GM12878 (cell line): ENCODE data around the gene SMIM12. TPM values are rescaled to one million over a fixed set of nuclear protein-coding genes. Genes with fewer than 3 reads are reported as not detected.
"Not testable (repeated sequence)": the region's sequence is repeated elsewhere in the genome, so short reads cannot be mapped to it uniquely, and the experiment has no call there.

Experiments
- ATAC-seq: fragments of 200-7000 bp; cut with Tn5 transposase; 3 replicates; pipeline ENCODE4 v1.9.1; 2020; ENCODE audit warnings: mild to moderate bottlenecking, moderate library complexity
- BruUV-seq: library from RNA; stranded (reverse); fragments of 400-500 nt; replicated peaks from 2 replicates; lab custom pipeline; 2021; lab: Mats Ljungman, UMichigan
- CTCF ChIA-PET: fragments of 300-600 bp; sonication (Branson Sonifier 250); formaldehyde crosslinking; extraction: SDS; loops from one replicate; lab custom pipeline; 2021; ENCODE audit warnings: inconsistent platforms; lab: Yijun Ruan, JAX
- POLR2A ChIA-PET: fragments of 350-600 bp; formaldehyde crosslinking; extraction: SDS; loops from one replicate; lab custom pipeline; 2021; ENCODE audit warnings: inconsistent platforms; lab: Charles Lee
- RAD21 ChIA-PET: fragments of 300-600 bp; sonication (Branson Sonifier 250); formaldehyde crosslinking; loops from one replicate; lab custom pipeline; 2023; ENCODE audit warnings: antibody characterized with exemption; ENCODE audit not compliant: unreplicated experiment; lab: Charles Lee
- SMC1A ChIA-PET: fragments of 300-600 bp; sonication (Branson Sonifier 250); formaldehyde crosslinking; loops from one replicate; lab custom pipeline; 2023; ENCODE audit not compliant: unreplicated experiment, uncharacterized antibody; lab: Charles Lee
- DNase-seq: peaks from one replicate; pipeline ENCODE4 v3.0.0-alpha.2; 2011; ENCODE audit warnings: low read depth, low spot score
- FAIRE-seq: peaks from 3 replicates; lab custom pipeline; 2011; peaks lifted over from hg19 to GRCh38; lab: Jason Lieb, UNC
- H2AFZ ChIP-seq: 2 replicates; pipeline ENCODE4 v1.6.0; 2011; ENCODE audit warnings: low read depth, low read length, control low read depth; ENCODE audit not compliant: control insufficient read depth
- H3K27ac ChIP-seq: 2 replicates; pipeline ENCODE4 v1.5.1; 2011; ENCODE audit warnings: control low read depth; ENCODE audit not compliant: control insufficient read depth, insufficient read depth
- H3K27me3 ChIP-seq, 2 experiments: replicated peaks in 1 of 2; 2 replicates each; pipeline versions ENCODE4 v1.6.0 to v1.6.1; 2011; ENCODE audit warnings: low read length in 1 of 2; ENCODE audit not compliant: control insufficient read depth in 2 of 2, insufficient read depth in 2 of 2
- H3K36me3 ChIP-seq, 2 experiments: 2 replicates each; pipeline ENCODE4 v1.5.1; 2011; ENCODE audit warnings: low read length in 1 of 2; ENCODE audit not compliant: control insufficient read depth in 2 of 2, insufficient read depth in 2 of 2
- H3K4me1 ChIP-seq: 2 replicates; pipeline ENCODE4 v1.6.1; 2011; ENCODE audit warnings: mild to moderate bottlenecking, low read length, moderate library complexity, mixed read lengths; ENCODE audit not compliant: control insufficient read depth, insufficient read depth
- H3K4me2 ChIP-seq: 2 replicates; pipeline ENCODE4 v1.6.0; 2011; ENCODE audit warnings: control low read depth; ENCODE audit not compliant: control insufficient read depth, insufficient read depth
- H3K4me3 ChIP-seq: fragments of 200-600 bp; sonication (generic); 2 replicates; pipeline ENCODE4 v1.5.1; 2016
- H3K79me2 ChIP-seq: 2 replicates; pipeline ENCODE4 v1.6.0; 2011; ENCODE audit warnings: low read length; ENCODE audit not compliant: control insufficient read depth, insufficient read depth
- H3K9ac ChIP-seq: 2 replicates; pipeline ENCODE4 v1.8.0; 2011; ENCODE audit warnings: low read length, control low read depth, mixed read lengths; ENCODE audit not compliant: control insufficient read depth, insufficient read depth
- H3K9me3 ChIP-seq: replicated peaks from 3 replicates; pipeline ENCODE4 v1.5.1; 2011; ENCODE audit warnings: mild to moderate bottlenecking, low read length; ENCODE audit not compliant: control insufficient read depth, insufficient read depth
- H4K20me1 ChIP-seq: 2 replicates; pipeline ENCODE4 v1.6.0; 2011; ENCODE audit not compliant: control insufficient read depth, insufficient read depth
- ATF2 ChIP-seq: IDR thresholded peaks from 2 replicates; pipeline ENCODE4 v1.6.1; 2012; ENCODE audit warnings: low read length, inconsistent platforms
- BMI1 ChIP-seq: fragments of 450-650 bp; IDR thresholded peaks from 2 replicates; pipeline ENCODE4 v1.6.1; 2016; ENCODE audit warnings: mild to moderate bottlenecking, moderate library complexity, borderline replicate concordance
- E4F1 ChIP-seq: fragments of 450-650 bp; IDR thresholded peaks from 2 replicates; pipeline ENCODE4 v1.6.1; 2018; ENCODE audit warnings: borderline replicate concordance, mild to moderate bottlenecking; ENCODE audit not compliant: partially characterized antibody
- HSF1 ChIP-seq: fragments of 150-350 bp; IDR thresholded peaks from 2 replicates; pipeline ENCODE4 v1.6.1; 2014; ENCODE audit warnings: mild to moderate bottlenecking, low read depth, low read length
- IRF4 ChIP-seq: IDR thresholded peaks from 2 replicates; pipeline ENCODE4 v1.6.1; 2011; ENCODE audit warnings: low read depth, low read length
- RAD21 ChIP-seq: IDR thresholded peaks from 2 replicates; pipeline ENCODE4 v1.6.1; 2011; ENCODE audit warnings: mild to moderate bottlenecking, low read depth, low read length, moderate library complexity; ENCODE audit not compliant: insufficient read depth
- SPI1 ChIP-seq: IDR thresholded peaks from 2 replicates; pipeline ENCODE4 v1.6.1; 2011; ENCODE audit warnings: low read depth, mild to moderate bottlenecking, low read length, moderate library complexity, borderline replicate concordance; ENCODE audit not compliant: insufficient read depth
- USF2 ChIP-seq: IDR thresholded peaks from 2 replicates; pipeline ENCODE4 v1.6.1; 2011; ENCODE audit warnings: low read depth, low read length, improper control_type of control experiment, borderline replicate concordance
- ZNF687 ChIP-seq: fragments of 450-650 bp; IDR thresholded peaks from 2 replicates; pipeline ENCODE4 v1.6.1; 2017; ENCODE audit warnings: mild to moderate bottlenecking, moderate library complexity
- WGBS: methylation state at CpG from one replicate; pipeline ENCODE4 v1.1.6; 2016; ENCODE audit warnings: low lambda C conversion rate; ENCODE audit not compliant: insufficient replicate concordance, insufficient coverage; ENCODE audit errors: missing lambda C conversion rate; 5-methylcytosine and 5-hydroxymethylcytosine counted together
- in situ Hi-C: fragments of 300-500 bp; cut with MboI; formaldehyde crosslinking; loops from 9 replicates; pipeline ENCODE4 v1.14.3; 2018; ENCODE audit warnings: mixed read lengths
- intact Hi-C: fragments of 100-400 bp; cut with micrococcal nuclease; formaldehyde crosslinking; loops from one replicate; pipeline ENCODE4 v1.14.2; 2022; ENCODE audit not compliant: unreplicated experiment
- polyA plus RNA-seq, 11 experiments: library from polyadenylated mRNA; depleted of rRNA in 4 of 11; unstranded in 6 of 11; stranded (reverse) in 5 of 11; fragments of >200 nt; fragmentation: Nextera tagmentation in 4 of 11; fragmentation: Illumina TruSeq in 1 of 11; extraction: Ambion mirVana in 4 of 11; extraction: Trizol in 1 of 11; gene quantifications; 1 replicate in 1 of 11; 2 replicates in 10 of 11; pipeline versions ENCODE4 v1.2.1 to v1.2.3, GENCODE V29; 2011 to 2016; ENCODE audit warnings: inconsistent platforms in 2 of 11, missing spikeins in 2 of 11, low read depth in 1 of 11
- total RNA-seq, 4 experiments: library from RNA; depleted of rRNA in 3 of 4; stranded (reverse); fragments of >200 nt in 3 of 4; fragmentation: Illumina TruSeq in 1 of 4; extraction: Trizol in 1 of 4; gene quantifications; 2 replicates each; pipeline versions ENCODE4 v1.2.1 to v1.2.3, GENCODE V29; 2013 to 2021

Gene SMIM12
- total and polyA plus RNA-seq, 10 of the 15 experiments (the other 5 are each of a cell fraction or from before 2014, with no cell fraction given): 26.1 to 81.5 (median 44.1) TPM

GRCh38 chr1:34822202-34822601 lies 37.3 kb downstream of the SMIM12 start (continued):
- TF ChIP-seq E4F1: no peak
- TF ChIP-seq ZNF687: no peak
- TF ChIP-seq USF2: no peak
- TF ChIP-seq HSF1: no peak
- no peak for TF ChIP-seq IRF4
- no peak for TF ChIP-seq ATF2
- no peak for TF ChIP-seq BMI1
- TF ChIP-seq SPI1: no peak
- no peak for TF ChIP-seq RAD21

- H3K79me2 ChIP-seq, BruUV-seq, CTCF ChIA-PET, intact Hi-C loops, H3K9ac ChIP-seq, H3K27ac ChIP-seq, DNase-seq, H3K4me1 ChIP-seq, H3K27me3 ChIP-seq, POLR2A ChIA-PET, H4K20me1 ChIP-seq, ATAC-seq, H3K36me3 ChIP-seq, H3K4me2 ChIP-seq, SMC1A ChIA-PET, in situ Hi-C loops, H3K4me3 ChIP-seq, RAD21 ChIA-PET, H2AFZ ChIP-seq, H3K9me3 ChIP-seq, FAIRE-seq: not testable (repeated sequence)
- 65% methylated on average over 2 of the region's 2 CpGs for WGBS
Observed at GRCh38 chr1:34818862-34819261, 40.7 kb downstream of the SMIM12 start.
